AG04450 (cell line): ENCODE data around the gene PRMT7. TPM values are rescaled to one million over a fixed set of nuclear protein-coding genes. Genes with fewer than 3 reads are reported as not detected.

Experiments used
- CTCF ChIA-PET: fragments of 300-600, 350-600 bp; formaldehyde crosslinking; extraction: SDS; loops from one replicate; lab custom pipeline; 2022; ENCODE audit warnings: antibody characterized with exemption, inconsistent platforms; lab: Charles Lee
- POLR2A ChIA-PET: fragments of 350-600 bp; formaldehyde crosslinking; extraction: SDS; loops from one replicate; lab custom pipeline; 2021; ENCODE audit warnings: antibody characterized with exemption, inconsistent platforms; lab: Yijun Ruan, JAX
- DNase-seq: peaks from one replicate; pipeline ENCODE4 v3.0.0-alpha.2; 2011; ENCODE audit warnings: low read depth, low spot score
- H3K27ac ChIP-seq: one replicate; pipeline ENCODE4 v1.5.1; 2012; ENCODE audit warnings: low read depth, low read length, control low read depth
- H3K27me3 ChIP-seq: one replicate; pipeline ENCODE4 v1.6.0; 2012; ENCODE audit warnings: low read length; ENCODE audit not compliant: control insufficient read depth, insufficient read depth
- H3K4me3 ChIP-seq: 2 replicates; pipeline ENCODE4 v1.5.1; 2011; ENCODE audit warnings: mild to moderate bottlenecking, low read depth, low read length, control low read depth
- H3K9me3 ChIP-seq: 2 replicates; pipeline ENCODE4 v1.5.1; 2012; ENCODE audit warnings: low read length; ENCODE audit not compliant: control insufficient read depth, insufficient read depth
- polyA plus RNA-seq: library from polyadenylated mRNA; depleted of rRNA; stranded (reverse); fragments of >200 nt; gene quantifications from 2 replicates; pipeline ENCODE4 v1.2.3, GENCODE V29; 2011
- TF ChIP-seq, protein P1 (sequence below): IDR thresholded peaks from 2 replicates; pipeline ENCODE4 v1.5.1; 2011; ENCODE audit warnings: low read depth, low read length, control low read depth, inconsistent platforms

PRMT7 gene
- polyA plus RNA-seq, 1 experiment = 32.4 TPM

DNA sequence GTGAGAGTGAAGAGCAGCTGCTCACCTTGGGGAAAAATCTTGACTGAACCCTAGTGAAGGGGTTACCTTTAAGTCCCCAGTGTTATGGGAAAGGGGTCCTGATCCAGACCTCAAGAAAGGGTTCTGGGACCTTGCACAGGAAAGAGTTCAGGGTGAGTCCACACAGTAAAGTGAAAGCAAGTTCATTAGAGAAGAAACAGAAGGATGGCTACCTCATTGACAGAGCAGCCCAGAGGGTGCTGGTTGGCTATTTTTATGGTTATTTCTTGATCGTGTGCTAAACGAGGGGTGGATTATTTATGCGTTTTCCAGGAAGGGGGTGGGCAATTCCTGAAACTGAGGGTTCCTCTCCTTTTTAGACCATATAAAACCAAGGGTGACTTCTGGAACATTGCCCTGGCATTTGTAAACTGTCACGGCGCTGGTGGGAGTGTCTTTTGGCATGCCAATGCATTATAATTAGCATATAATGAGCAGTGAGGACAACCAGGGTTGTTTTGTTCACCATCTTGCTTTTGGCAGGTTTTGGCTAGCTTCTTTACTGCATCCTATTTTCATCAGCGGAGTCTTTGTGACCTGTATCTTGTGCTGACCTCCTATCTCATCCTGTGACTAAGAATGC, 79.0 kb downstream of the PRMT7 start:
- Histone ChIP-seq H3K9me3 (no peaks in the 10 kb centered on the region), H3K4me3 (no peak overlapping the region), H3K27me3 (peaks cover 24% of the 10 kb centered on the region), H3K27ac (no peak overlapping the region)
- TF ChIP-seq, protein P1, sequence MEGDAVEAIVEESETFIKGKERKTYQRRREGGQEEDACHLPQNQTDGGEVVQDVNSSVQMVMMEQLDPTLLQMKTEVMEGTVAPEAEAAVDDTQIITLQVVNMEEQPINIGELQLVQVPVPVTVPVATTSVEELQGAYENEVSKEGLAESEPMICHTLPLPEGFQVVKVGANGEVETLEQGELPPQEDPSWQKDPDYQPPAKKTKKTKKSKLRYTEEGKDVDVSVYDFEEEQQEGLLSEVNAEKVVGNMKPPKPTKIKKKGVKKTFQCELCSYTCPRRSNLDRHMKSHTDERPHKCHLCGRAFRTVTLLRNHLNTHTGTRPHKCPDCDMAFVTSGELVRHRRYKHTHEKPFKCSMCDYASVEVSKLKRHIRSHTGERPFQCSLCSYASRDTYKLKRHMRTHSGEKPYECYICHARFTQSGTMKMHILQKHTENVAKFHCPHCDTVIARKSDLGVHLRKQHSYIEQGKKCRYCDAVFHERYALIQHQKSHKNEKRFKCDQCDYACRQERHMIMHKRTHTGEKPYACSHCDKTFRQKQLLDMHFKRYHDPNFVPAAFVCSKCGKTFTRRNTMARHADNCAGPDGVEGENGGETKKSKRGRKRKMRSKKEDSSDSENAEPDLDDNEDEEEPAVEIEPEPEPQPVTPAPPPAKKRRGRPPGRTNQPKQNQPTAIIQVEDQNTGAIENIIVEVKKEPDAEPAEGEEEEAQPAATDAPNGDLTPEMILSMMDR = no peak
- no peak for DNase-seq
- CTCF ChIA-PET = no interaction called here
- POLR2A ChIA-PET = no interaction called here

DNA sequence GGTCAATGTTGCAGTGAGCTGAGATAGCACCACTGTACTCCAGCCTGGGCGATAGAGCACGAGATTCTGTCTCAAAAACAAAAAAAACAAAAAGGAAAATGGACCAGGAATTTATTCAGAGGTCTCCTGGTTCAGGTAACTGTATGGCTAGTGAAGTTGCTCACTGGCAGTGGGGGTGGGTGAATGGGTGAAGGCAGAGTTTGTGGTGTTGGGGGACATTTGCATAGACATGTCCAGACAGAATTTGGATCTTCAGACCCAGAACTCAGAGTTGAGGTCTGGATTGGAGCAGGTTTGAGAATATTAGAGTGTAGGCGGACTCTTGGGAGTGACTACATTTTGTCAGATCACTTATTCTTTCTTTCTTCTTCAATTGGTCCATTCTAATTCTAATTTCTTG, 82.5 kb downstream of the PRMT7 start:
- CTCF ChIA-PET = interaction anchor here (0.7 to 5.2 kb wide), 2 partner anchors 117 to 128 kb away, joined by 5 to 23 read pairs; no protein-coding TSS in a partner anchor
- DNase-seq = no peak

DNA sequence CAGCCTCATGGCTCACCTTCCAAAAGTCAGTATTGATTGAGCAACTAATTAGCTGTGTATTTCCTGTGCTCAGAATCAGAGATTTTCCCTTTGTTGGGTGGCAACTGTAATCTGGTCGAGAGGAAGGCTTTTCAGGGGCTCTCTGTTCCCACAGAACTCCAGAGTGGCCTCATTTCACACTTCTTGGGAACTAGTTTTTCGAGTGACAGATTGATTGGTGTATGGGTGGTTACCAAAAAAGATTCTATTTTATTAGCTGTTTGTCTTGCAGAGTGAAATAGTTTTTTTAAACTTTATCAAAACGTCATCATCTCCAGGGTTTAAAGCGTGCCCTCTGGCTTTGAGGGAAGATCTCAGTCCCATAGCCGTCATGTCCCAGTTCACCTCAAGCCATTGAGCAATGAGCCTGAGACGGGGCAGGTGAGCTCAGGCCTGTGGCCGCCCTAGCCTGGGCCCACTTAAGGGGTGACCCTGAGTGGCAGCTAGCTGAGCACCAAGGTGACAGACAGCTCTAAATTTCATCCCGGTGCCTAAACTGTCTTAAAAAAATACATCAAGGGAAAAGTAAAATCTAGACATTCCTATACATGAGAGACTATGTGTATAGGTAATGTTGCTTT, 84.5 kb downstream of the PRMT7 start:
- Histone ChIP-seq H3K27me3 (peaks cover 25% of the 10 kb centered on the region), H3K4me3 (no peak overlapping the region), H3K27ac (no peak overlapping the region), H3K9me3 (no peaks in the 10 kb centered on the region)
- ChIA-PET POLR2A (no interaction called here), CTCF (interaction anchor here (0.6 to 5.9 kb wide), 12 partner anchors 9 to 1714 kb away, joined by 3 to 87 read pairs (median 6); no protein-coding TSS in a partner anchor)
- TF ChIP-seq, protein P1 = no peak
- DNase-seq = no peak

More for the DNA sequence above, 82.5 kb downstream of the PRMT7 start:
- TF ChIP-seq, protein P1 = no peak
- POLR2A ChIA-PET = no interaction called here
- Histone ChIP-seq H3K4me3 (no peak overlapping the region), H3K9me3 (no peaks in the 10 kb centered on the region), H3K27me3 (peaks cover 32% of the 10 kb centered on the region), H3K27ac (no peak overlapping the region)

DNA sequence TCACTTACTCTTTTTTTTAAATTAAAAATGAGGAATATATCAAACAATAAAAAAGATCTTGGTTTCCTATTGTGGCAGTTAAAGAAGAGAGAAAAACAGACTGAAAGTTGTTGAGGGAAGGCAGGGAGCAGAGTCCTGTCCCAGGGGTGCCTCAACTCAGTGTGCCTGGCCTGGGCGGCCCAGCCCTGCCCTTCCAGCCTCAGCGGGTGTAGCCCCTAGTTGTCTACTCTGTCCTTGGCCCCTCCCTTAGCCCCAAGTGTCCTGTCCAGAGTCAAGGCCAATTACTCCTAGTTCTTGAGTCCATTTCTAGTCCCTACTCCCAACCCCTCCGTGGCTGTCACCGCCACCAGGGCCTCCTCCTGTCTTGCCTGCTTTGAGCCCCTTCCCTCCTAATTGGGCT, 85.0 kb downstream of the PRMT7 start:
- Histone ChIP-seq H3K27ac (no peak overlapping the region), H3K4me3 (no peak overlapping the region), H3K9me3 (no peaks in the 10 kb centered on the region), H3K27me3 (peaks cover 24% of the 10 kb centered on the region)
- ChIA-PET CTCF (interaction anchor here (0.5 to 5.9 kb wide), 17 partner anchors 9 to 1715 kb away, joined by 3 to 87 read pairs (median 6); no protein-coding TSS in a partner anchor), POLR2A (no interaction called here)
- no peak for DNase-seq
- TF ChIP-seq, protein P1 = no peak

DNA sequence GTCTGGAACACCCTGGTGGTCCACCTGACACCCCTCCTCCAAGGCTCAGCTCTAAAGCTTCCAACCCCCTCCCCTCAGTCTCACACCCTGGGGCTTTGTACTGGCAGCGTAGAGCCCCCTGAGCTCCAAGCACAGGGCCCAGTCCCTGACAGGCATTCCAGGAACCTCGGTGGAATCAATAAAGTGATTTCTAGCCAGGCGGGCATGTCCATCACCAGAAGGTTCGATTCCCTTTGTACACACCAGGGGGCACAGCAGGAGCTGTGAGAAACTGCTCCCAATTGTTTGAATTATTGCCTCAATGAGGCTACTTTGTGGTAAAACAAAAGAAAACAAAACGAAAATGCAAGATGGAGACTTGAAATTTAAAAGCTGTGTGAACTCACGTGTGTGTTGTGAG, 85.7 kb downstream of the PRMT7 start:
- H3K4me3 ChIP-seq = no peak overlapping the region
- peaks cover 24% of the 10 kb centered on the region for H3K27me3 ChIP-seq
- ChIA-PET POLR2A (no interaction called here), CTCF (interaction anchor here (0.6 to 5.9 kb wide), 27 partner anchors 10 to 403 kb away, joined by 3 to 87 read pairs (median 4); no protein-coding TSS in a partner anchor)
- H3K9me3 ChIP-seq = no peaks in the 10 kb centered on the region
- peak; percentile 16 for DNase-seq
- H3K27ac ChIP-seq = no peak overlapping the region
- TF ChIP-seq, protein P1 = peak; percentile 74
